Prostate gland (tissue), 2 donors: ENCODE data around the gene DLGAP1. TPM values are rescaled to one million over a fixed set of nuclear protein-coding genes. Genes with fewer than 3 reads are reported as not detected.

Experiments
- DNase-seq: peaks from one replicate; pipeline ENCODE4 v3.0.0-alpha.2; 2019; ENCODE audit warnings: low spot score
- H3K27ac ChIP-seq, 2 donors: fragments of 200-600 bp; sonication (generic); 2 replicates each; pipeline ENCODE4 v1.5.1; 2017 to 2019
- H3K27me3 ChIP-seq: fragments of 200-600 bp; sonication (generic); replicated peaks from 2 replicates; pipeline ENCODE4 v1.5.1; 2019; ENCODE audit not compliant: insufficient read depth
- H3K36me3 ChIP-seq, 2 donors: fragments of 200-600 bp; sonication (generic); 1 replicate in 1 of 2; 2 replicates in 1 of 2; pipeline versions ENCODE4 v1.5.1 to v1.8.1; 2017 to 2019
- H3K4me1 ChIP-seq: fragments of 200-600 bp; sonication (generic); replicated peaks from 2 replicates; pipeline ENCODE4 v1.5.1; 2019
- H3K4me3 ChIP-seq, 2 donors: fragments of 200-600 bp; sonication (generic); 2 replicates each; pipeline ENCODE4 v1.5.1; 2017 to 2019
- H3K9me3 ChIP-seq: fragments of 200-600 bp; sonication (generic); 2 replicates; pipeline ENCODE4 v1.5.1; 2017
- POLR2A ChIP-seq: fragments of 450-650 bp; IDR thresholded peaks from one replicate; pipeline ENCODE4 v1.6.1; 2016; ENCODE audit warnings: antibody characterized with exemption, mild to moderate bottlenecking
- POLR2AphosphoS5 ChIP-seq: sonication (generic); formaldehyde crosslinking; IDR thresholded peaks from one replicate; pipeline ENCODE4 v1.6.1; 2017; ENCODE audit warnings: antibody characterized with exemption
- WGBS: methylation state at CpG from one replicate; pipeline ENCODE4 v1.1.5; 2018; 5-methylcytosine and 5-hydroxymethylcytosine counted together
- intact Hi-C: fragments of 100-400 bp; cut with DNase I; formaldehyde crosslinking; loops from one replicate; pipeline ENCODE4 v1.14.2; 2022
- total RNA-seq, 2 donors: library from RNA; depleted of rRNA; stranded (reverse); fragments of >200 nt; gene quantifications; one replicate each; pipeline ENCODE4 v1.1.0, GENCODE V29; 2016
- TF ChIP-seq, protein P1 (sequence below), 4 experiments: fragments of 200-600 bp in 2 of 4; fragments of 450-650 bp in 2 of 4; sonication (generic) in 2 of 4; IDR thresholded peaks; 1 replicate in 3 of 4; 2 replicates in 1 of 4; pipeline ENCODE4 v1.5.1; 2016 to 2019; ENCODE audit warnings: antibody characterized with exemption in 4 of 4, mild to moderate bottlenecking in 2 of 4, moderate library complexity in 2 of 4

DLGAP1 gene
- total RNA-seq, 2 donors from 2014 or later = 42.2 to 66.7 TPM

DNA sequence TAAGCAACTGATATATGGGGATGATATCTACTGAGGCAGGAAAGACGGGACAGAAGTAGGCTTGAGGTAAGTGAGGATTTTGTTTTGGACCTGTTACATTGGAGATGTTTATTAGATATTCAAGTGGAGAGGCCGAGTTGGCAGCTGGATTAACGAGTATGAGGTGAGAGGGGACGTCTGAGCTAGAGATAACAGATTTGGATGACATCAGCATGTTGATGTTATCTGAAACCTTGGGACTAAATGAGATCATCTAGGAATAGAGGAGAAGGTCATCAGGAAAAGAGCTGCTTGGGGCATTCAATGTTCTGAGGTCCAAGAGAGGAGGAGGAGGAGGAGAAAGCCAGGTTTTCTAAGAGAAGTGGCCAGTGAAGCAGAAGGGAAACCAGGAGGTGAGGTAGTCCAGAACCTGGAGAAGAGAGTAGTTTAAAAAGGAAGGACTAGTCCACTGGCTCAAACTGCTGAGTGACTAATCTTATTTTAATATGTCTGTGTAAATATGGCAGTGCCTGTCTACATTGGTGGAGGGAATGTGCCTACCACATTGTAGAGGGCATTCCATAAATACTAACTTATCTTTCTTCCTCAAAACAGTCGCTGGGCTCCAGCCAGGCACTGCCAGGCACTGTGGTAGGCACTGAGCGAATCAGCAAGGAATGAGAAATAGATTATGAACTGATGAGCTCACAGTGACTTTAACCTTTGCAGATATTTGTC is 488.3 kb downstream of the DLGAP1 start:
- Histone ChIP-seq H3K4me1 (no peaks in the 10 kb centered on the region), H3K27me3 (no peaks in the 10 kb centered on the region), H3K4me3 (no peak overlapping the region), H3K27ac (no peak overlapping the region), H3K9me3 (no peaks in the 10 kb centered on the region), H3K36me3 (no peaks in the 10 kb centered on the region)
- 60% methylated on average over 6 of the region's 6 CpGs for WGBS
- no peak for DNase-seq
- intact Hi-C loops = no loop called here
- TF ChIP-seq POLR2A (no peak), POLR2AphosphoS5 (no peak)
- TF ChIP-seq, protein P1, sequence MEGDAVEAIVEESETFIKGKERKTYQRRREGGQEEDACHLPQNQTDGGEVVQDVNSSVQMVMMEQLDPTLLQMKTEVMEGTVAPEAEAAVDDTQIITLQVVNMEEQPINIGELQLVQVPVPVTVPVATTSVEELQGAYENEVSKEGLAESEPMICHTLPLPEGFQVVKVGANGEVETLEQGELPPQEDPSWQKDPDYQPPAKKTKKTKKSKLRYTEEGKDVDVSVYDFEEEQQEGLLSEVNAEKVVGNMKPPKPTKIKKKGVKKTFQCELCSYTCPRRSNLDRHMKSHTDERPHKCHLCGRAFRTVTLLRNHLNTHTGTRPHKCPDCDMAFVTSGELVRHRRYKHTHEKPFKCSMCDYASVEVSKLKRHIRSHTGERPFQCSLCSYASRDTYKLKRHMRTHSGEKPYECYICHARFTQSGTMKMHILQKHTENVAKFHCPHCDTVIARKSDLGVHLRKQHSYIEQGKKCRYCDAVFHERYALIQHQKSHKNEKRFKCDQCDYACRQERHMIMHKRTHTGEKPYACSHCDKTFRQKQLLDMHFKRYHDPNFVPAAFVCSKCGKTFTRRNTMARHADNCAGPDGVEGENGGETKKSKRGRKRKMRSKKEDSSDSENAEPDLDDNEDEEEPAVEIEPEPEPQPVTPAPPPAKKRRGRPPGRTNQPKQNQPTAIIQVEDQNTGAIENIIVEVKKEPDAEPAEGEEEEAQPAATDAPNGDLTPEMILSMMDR (IDR thresholded peaks at IDR 0.05) = no peak

DNA sequence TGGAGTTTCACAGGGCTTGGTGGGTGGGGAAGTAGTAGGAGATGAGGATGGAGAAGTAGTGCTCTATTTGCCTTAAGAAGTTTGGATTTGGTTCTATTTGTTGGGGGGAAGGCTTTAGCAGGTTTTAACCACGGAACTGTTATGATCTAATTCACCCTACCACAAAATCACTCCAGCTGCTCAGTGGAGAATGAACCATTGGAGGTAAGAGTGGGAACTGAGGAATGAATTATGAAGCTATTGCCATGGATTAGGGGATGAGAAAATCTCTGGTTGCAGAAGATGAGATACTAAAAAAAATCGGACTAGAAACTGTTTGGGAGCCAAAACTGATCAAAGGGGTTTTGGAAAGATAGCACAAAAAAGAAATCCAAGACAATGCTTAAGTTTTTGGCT is 488.9 kb downstream of the DLGAP1 start:
- Histone ChIP-seq H3K27me3 (no peaks in the 10 kb centered on the region), H3K4me1 (no peaks in the 10 kb centered on the region), H3K9me3 (no peaks in the 10 kb centered on the region), H3K27ac (no peak overlapping the region), H3K4me3 (no peak overlapping the region), H3K36me3 (no peaks in the 10 kb centered on the region)
- intact Hi-C loops = no loop called here
- TF ChIP-seq POLR2A = no peak
- TF ChIP-seq, protein P1 (IDR thresholded peaks at IDR 0.05) = no peak
- no peak for TF ChIP-seq POLR2AphosphoS5
- 77% methylated on average over 2 of the region's 2 CpGs for WGBS
- no peak for DNase-seq

DNA sequence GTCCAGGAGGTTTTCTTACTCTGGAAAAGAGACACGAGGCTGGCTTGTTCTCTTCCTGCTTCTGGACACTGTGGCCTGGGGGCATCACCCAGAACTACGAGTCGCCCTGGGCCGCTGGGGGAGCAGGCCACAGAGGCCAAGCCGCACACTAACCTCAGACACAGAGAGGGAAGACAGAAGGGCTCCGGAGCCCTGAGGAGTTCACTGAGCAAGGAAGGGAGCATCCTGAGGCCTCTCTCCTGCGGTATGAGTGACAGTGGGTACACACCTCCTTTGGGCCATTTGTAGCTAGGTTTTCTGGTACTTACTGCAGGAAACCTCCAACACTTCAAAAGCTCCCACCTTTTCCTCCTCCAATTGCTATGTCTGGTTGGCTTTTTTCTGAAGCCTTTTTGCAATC is 494.1 kb downstream of the DLGAP1 start:
- DNase-seq = no peak
- H3K4me3 ChIP-seq = no peak overlapping the region
- intact Hi-C loops = no loop called here
- WGBS = 95% methylated on average over 7 of the region's 7 CpGs
- no peaks in the 10 kb centered on the region for H3K27me3 ChIP-seq
- no peak for TF ChIP-seq POLR2A
- TF ChIP-seq POLR2AphosphoS5 = no peak
- TF ChIP-seq, protein P1 (IDR thresholded peaks at IDR 0.05) = no peak
- no peak overlapping the region for H3K27ac ChIP-seq
- no peaks in the 10 kb centered on the region for H3K4me1 ChIP-seq
- H3K36me3 ChIP-seq = no peaks in the 10 kb centered on the region
- no peaks in the 10 kb centered on the region for H3K9me3 ChIP-seq

DNA sequence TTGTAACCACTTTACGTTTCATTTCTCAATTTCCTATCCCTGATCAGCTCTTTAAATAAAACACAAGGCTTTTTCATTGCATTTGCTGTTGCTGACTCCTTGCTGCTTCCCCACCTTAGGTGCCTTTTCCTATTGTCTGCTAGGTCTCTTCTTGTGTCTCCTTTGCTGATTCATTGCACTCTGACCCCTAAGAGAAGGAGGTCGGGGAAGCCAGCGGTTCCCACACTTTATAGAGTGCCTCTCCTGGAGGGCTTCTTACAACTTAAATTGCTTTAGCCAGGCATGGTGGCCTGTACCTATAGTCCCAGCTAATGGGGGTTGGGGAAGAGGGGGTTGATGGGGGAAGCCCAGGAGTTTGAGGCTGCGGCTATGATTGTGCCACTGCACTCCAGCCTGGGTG is 495.0 kb downstream of the DLGAP1 start:
- no peak overlapping the region for H3K27ac ChIP-seq
- H3K4me3 ChIP-seq = no peak overlapping the region
- DNase-seq = no peak
- no peaks in the 10 kb centered on the region for H3K36me3 ChIP-seq
- H3K9me3 ChIP-seq = no peaks in the 10 kb centered on the region
- TF ChIP-seq, protein P1 (IDR thresholded peaks at IDR 0.05) = no peak
- TF ChIP-seq POLR2A = no peak
- no peak for TF ChIP-seq POLR2AphosphoS5
- intact Hi-C loops = no loop called here
- H3K4me1 ChIP-seq = no peaks in the 10 kb centered on the region
- no peaks in the 10 kb centered on the region for H3K27me3 ChIP-seq
- WGBS = 83% methylated on average over 4 of the region's 4 CpGs

DNA sequence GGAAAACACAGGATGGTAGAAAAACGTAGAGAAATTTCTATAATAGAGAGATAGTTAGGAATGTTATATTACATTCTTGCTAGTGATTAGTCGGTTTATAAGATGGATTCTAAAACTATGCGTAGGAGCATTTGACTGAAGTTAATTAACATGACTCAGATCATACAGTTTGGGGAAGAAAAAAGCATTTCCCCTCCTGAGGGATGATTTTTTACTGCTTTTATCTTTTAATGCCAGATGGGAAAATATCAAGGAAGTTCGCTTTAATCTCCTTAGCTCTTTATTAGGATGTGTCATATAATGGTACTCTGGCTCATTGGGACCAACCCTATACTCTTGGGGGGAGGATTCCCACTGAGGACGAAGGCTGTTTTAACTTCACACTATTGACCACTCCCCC is 503.1 kb downstream of the DLGAP1 start:
- no peak for DNase-seq
- no peaks in the 10 kb centered on the region for H3K4me1 ChIP-seq
- H3K36me3 ChIP-seq = no peaks in the 10 kb centered on the region
- WGBS = 92% methylated on average over 5 of the region's 5 CpGs
- no peak for TF ChIP-seq POLR2AphosphoS5
- TF ChIP-seq, protein P1 (IDR thresholded peaks at IDR 0.05) = no peak
- no peak overlapping the region for H3K27ac ChIP-seq
- H3K4me3 ChIP-seq = no peak overlapping the region
- no peaks in the 10 kb centered on the region for H3K27me3 ChIP-seq
- no peaks in the 10 kb centered on the region for H3K9me3 ChIP-seq
- intact Hi-C loops = no loop called here
